ENCODE data around the gene AUTS2.
A peak's percentile ranks its signal among the peaks of the same experiment; 100 is the strongest.

AUTS2 gene

DNA sequence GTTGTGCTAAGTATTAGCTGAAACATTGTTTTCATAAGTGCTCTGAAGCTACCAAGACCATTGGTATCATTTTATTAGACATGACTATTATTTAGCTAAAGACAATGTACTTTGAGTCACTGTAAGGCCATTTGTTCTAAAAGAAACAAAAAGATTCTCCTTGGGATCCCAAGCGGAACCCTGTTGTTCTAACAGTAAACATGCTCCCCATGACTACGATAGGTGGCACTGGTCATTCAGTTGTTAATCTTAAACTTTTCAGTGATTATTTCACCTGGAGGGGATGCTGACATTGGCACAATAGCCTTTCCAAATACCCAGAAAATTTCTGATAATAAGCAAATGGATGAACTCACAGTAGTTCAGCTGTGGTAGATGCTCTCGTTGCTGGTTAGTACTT is 715.0 kb downstream of the AUTS2 start:
- DNase-seq (ENCODE audit: low spot score): no peak

DNA sequence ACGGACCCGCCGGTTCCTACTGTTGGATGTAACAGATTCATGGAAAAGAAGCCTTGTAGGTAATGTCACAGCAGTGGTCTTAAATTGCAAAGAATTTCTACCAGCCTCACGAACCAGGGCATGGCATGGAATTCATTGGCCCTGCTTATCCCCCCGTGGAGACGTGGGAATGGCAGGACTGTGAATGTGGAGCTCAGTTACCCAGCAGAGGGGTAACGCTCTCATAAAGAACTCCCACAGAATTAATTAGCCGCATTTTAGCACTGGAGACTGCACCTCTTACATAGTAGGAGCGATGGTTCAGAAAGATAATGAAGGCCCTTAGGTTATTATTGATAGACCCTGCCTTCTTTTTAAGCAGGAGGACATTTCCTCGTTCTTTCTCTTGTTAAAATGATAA is 715.4 kb downstream of the AUTS2 start:
- DNase-seq (ENCODE audit: low spot score): no peak

DNA sequence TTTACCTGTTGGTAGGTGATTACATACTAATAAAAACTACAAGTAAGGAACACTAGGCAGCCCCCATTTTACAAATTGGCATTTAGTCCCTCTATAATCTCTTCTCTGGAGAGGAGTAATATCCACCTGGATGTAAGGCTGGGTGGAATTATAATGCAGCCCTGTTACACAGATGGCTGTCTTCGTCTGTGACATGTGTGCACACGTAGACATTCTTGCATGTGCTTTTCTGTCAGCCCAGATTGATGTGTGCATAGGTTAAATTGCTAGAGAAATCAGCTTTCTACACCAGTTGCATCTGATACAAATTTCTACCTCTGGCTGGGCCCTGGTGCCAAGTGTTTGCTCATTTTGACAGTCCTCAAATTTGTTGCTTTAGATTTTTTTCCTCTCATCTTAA is 715.9 kb downstream of the AUTS2 start:
- DNase-seq (ENCODE audit: low spot score): no peak

DNA sequence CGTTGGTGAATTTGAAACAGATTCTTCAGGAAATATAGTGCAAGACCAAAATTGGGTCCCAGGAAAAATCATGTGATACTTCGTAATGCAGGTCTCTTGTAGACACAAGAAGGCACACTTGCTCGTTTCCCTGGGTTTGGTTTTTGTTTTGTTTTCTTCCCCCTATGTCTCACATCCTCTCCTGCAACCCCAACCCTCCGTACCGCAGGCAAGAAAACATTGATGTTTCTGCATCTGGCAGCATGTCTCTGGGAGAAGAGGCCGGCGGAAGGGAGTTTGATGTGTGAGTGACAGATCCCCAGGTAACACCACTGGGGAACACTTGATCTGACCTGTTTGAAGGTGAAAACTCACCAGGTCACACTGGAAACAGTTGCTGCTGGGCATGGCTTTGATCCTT is 718.5 kb downstream of the AUTS2 start:
- DNase-seq (ENCODE audit: low spot score): no peak

DNA sequence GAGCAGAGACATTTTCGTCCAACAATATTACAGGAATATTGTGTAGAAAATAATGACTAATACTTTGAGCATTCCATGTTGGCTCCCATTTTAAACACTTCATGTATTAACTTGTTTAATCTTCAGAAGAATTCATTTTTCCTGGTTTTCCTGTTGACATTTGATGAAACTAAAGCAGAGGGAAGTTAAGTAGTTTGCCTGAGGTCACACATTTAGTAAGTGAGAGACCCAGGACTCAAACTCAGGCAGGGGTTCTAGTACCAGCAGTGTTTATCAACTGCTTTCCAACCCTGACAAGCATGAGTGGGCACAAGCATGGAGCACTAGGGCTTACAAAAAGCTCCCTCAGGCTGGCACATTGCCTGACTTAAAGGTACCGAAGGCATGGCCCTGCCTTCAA is 719.1 kb downstream of the AUTS2 start:
- DNase-seq (ENCODE audit: low spot score): peak; percentile 15

DNA sequence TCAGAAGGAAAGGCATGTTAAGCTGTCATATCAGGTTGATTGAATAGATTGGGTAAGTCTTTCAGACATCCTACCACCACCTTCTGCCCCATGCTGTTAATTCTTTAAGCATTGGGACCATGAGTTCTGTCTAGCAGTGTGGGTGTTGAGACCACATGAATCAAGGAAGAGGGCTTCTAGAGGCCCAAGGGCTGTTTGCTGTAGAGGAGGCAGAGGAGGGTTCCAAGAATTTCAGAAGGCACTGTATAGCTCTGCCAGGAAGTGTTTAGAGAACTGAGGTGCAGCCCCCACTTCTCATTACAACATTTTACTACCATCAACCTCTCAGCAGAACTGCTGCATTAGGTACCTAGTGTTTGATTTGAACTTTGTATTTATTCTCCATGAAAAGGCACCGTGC is 720.2 kb downstream of the AUTS2 start:
- no peak for DNase-seq (ENCODE audit: low spot score)

DNA sequence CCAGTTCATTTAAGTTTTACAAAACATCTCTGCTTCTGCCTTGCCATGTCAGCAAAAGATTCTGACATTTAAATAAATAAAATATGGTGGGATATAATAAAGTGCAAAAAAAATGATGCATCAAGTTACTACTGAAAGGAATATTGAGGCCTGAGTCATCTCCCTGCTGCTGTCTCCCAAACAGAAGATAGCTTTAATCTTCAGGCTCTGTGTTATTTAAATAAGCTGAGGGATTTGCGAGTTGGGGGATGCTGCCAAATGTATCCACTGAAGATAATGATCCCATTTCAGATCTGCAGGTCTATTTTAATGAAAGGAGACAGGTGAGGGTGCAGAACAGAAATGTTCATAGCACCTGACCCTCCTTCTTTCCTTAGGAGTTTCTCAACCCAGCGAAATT is 720.8 kb downstream of the AUTS2 start:
- DNase-seq (ENCODE audit: low spot score): no peak

DNA sequence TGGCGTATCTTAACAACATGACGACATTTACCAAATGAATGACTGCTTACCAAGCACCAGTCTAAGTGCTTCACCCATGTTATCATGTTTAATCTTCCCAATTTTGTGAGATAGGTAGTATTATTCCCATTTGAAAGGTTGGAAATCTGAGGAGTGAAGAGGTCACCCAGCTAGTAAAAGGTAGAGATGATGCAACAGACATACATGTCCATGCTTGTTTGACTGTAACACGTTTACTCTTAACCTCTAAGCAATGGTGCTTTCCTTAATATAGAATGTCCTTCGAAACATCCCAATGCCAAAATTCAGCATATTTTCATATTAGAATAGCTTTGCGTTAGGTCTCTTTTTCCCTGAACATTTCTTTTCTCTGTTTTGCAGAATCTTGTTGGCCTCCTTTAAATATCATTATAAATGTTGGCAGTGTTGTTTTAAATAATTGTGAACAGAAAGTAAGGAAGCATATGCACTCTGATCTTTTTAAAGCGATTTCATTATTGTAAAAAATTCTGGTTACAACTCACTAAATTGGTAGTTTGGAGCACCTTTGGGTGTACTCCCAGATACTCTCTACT is 722.8 kb downstream of the AUTS2 start:
- no peak for DNase-seq (ENCODE audit: low spot score)

DNA sequence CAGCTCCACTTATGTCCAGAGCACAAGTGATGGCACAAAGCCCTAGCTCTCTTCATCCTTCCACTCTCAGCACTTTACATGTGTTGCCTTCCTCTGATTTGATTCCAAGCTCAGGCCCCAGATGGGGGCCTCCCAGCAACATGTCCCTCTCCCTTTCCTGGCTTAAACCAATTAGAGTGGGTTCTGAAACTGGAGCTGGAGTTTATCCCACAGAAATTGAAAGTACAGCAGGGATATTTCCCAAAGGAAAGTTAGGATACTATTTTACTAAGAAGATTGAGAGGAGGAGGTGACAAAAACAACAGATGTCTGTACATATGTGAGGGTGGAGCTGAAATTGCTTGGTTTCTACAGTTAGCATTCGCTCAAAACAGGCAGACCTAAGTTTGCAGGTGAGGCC is 724.6 kb downstream of the AUTS2 start:
- no peak for DNase-seq (ENCODE audit: low spot score)

DNA sequence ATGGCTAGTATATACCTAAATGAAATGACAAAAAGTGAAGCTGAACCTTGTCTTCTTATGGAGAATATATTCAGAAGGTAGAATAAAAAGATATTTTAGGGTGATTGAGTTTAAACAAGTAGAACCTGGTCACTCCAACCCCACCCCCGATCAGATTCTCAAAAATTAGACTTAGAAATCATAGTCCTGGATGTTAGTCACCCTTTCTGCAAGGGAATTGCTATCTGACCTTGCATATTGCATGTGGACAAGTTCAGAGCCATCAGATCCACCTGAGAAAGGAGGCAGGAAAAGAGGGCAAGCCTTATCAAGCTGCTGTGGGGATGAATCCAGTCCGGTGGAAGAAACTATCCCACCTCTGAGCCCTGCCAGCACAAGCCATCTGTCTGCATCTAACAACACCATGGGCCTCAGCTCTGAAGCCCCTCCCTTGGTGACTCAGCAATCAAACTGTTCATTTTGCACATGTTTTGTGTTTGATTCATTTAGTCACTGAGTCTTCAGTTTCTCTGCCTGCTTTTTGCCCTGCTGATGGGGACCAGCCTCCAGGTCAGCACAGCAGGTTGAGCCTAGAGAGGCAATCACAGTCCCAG is 727.3 kb downstream of the AUTS2 start:
- DNase-seq (ENCODE audit: low spot score): peak; percentile 84

DNA sequence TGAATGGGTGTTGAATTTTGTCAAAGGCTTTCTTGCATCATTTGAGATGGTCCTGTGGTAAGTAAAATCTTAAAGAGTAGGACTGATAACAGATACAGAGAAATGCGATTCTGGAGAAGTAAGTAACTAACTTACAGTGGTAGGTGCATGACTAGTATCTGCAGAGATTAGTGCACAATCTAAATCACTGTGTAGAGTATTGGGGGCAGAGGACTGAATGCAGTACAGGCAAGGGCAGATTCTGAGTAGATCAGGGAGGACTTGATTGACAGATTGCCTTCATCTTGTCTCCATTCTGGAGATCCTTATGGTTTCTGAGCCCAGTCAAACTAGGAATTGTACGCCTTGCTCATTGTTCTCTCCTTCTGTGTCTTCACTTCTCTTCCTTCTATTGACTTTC is 736.0 kb downstream of the AUTS2 start:
- no peak for DNase-seq (ENCODE audit: low spot score)

DNA sequence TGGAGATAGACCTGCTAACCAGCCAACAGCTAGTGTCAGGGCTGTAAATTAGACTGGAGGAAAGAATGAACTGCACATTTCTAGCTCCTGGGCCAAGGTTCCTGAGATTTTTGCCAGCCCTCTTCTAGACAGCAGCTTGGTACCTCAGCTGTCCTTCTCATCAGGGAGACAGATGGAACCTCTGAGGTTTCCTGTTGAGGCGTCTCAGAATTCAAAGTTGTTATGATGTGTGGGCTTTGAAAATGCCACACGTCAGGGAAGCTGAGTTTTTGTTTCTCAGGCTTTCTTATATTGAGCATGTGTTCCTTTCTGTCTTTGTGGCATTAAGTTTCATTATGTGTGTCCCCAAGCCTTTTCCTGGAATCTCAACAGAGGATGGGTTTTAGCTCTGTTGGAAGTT is 736.6 kb downstream of the AUTS2 start:
- DNase-seq (ENCODE audit: low spot score): no peak

DNA sequence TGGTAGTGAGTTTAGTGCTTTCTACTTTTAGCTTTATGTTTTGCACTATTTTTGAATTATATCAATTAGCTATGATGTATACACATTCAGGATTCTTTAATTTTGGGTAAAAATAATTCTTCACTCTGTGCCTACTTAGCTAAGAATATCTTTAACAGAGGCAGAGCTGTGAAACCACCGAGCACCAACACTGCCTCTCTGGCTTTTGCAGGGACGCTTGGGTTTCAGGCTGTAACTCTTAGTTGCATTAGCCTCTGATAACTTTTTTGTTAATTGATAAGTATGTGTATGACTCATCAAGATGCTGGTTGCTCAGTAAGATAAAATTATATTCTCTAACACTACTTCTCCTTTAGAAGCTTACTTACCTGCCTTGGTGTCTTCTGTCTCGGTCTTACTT is 738.3 kb downstream of the AUTS2 start:
- no peak for DNase-seq (ENCODE audit: low spot score)

DNA sequence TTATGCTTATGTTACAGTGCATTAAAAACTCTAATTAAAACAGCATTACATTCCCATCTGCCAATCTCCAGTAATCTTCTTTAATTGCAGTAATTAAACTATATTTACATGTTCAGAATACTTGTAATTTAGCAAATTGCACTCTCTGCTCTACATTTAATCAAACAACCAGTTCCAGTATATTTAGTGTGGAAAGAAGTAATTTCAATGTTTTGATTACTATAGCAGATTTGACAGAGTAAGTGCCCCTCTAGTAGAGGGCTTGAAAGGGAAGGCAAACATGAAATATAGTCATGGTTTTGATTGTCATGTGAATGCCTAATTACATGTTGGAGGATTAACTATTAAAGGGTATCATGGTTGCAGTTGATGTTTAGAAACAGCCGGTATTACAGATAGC is 739.7 kb downstream of the AUTS2 start:
- no peak for DNase-seq (ENCODE audit: low spot score)

DNA sequence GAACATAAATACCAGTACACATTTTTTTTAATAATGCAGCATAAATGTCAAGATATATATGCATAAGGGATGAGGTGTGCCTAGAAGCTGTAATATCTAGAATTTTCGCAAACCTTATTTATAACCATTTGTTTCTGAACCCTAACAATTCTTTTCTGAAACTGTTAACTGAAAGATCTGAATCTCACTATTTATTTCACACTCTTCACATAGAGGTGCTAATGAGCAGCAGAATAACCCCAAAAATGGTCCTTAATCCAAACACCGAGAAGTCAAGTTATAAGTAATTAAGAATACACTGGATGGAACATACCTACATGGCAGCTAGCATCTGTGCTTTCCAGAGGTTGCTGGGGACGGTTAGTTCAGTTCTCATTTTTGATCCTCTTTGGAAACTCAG is 742.0 kb downstream of the AUTS2 start:
- DNase-seq (ENCODE audit: low spot score): no peak

DNA sequence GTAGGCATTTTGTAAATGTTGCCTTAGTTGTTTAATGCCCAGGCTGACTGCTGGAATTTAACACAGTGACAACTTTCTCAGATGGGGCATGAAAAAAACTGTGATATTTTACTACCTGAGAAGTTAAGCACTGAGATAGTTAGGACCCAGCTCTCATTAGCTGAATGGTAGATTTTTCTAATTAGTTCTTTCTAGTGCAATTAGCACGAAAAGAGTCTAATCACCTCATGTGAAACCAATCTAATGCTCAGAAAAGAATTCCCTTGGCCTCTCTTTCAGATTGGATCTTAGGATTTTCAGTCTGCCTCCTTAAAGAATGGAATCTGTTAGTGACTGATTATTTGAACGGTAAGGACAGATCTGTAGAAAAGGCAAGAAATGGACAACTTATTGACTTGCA is 743.2 kb downstream of the AUTS2 start:
- no peak for DNase-seq (ENCODE audit: low spot score)

DNA sequence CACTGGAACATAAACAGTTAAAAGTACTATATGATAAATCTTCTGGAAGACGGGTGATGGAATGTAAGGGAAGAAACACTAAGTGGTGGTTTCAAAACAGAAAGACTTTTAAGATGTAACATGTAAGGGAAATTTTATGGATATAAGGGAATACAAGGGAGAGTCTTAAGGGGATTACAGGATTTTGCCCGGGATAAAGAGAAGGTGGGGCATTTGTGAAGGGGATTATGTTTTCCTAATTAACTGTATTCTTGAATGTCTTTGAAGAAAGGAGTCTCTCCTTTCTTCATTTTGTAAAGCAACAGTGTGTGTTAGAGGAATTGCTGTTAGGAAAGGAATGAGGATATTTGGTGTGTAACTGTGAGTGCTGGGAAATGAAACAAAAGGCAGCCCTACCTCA is 745.2 kb downstream of the AUTS2 start:
- no peak for DNase-seq (ENCODE audit: low spot score)

DNA sequence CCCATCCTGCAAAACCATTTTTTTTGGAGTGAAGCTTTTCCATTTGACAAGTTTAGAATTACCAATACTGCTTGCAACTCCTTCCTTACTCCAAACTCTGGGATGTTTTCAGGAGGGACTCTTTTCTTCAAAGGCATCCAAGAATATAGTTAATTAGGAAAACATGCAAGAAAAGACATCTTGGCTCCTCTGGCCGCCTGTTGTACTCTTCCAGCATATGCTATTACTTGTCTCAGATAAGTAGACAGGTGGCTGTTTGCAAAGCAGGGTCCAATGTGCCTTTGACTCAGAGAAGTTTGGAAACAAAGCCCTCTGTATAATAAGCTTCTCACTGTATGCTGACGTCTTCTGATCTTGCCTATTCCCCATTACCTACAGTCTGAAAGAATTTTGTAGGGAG is 746.5 kb downstream of the AUTS2 start:
- DNase-seq (ENCODE audit: low spot score): no peak

DNA sequence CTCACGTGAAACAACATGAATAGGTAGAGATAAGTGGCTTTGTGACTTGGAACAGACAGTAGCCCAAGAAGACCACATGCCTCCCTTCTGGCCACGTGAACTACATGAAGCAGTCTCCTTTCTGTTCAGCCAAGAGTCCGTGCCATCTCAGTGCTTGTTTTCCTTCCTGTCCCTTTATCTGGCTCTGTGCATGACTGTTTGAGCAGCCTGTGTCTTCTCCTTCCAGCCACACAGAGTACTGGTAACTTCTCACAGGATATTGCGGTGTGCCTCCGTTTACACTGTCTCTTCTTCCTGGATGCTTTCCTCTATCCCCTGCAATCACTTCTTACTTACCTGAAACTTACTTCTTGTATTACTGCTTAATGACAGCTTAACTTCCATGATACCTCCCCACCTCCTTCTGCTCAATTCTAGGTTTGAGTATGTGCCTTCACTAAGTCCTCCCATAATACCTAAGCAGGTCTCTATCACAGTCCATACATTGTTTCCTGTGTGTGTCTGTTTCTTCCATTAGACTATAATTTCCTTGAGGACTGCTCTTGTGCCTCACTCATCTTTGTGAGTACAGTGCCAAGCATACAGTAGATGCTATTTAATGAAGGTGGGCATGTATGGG is 748.7 kb downstream of the AUTS2 start:
- DNase-seq (ENCODE audit: low spot score): no peak

DNA sequence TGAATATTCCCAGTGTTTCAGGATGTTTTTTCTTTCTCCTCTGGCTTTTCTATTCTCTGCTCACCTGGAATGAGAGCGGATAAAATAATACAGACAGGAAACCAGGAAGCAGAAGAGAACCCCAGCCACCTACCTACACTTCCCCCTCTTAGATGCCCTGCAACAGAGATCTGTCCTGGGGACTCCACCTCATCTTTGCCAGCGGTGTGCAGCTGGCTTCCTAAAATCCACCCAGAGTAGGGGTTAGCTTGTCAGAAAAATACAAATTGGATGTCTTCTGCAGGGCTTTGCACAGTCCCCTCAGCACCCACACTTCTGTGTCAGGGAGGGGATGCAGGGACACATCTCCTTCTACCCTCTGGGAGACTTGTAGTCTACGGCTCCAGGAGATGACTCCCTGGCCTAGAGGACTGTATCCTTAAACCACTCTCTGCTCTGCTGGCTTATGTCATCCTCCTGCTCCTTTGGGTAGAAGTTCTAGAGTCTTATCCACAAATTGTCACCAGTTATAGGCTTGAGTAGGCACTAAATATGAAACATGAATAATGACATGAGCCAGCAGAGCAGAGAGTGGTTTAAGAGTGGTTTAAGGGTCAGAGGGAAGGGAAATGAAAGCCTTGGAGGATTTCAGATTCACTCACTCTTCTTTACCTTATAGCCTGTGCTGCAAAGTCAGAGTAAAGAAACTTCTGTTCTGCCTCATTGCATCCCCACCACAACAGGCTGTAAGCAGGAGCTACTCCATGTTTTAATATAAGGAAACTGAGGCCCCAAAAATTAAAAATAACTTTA is 749.4 kb downstream of the AUTS2 start:
- DNase-seq (ENCODE audit: low spot score): no peak

DNA sequence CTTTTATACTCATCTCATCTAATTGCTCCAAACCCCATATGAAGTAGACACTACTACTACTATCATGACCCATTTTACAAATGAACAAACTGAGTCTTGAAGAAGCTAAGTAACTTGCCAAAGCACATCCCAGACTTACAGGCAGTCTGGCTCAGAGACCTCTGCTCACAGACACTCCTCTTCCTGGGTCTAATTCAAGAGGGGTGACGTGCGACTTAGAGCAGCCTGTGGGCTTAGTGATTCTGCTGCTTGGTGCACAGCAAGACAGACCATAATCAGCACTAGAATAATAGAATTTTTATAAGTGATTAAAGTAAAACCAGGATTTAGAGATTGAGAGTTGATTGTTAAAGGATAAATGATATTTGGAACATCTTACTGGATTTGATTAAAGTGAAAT is 750.8 kb downstream of the AUTS2 start:
- DNase-seq (ENCODE audit: low spot score): no peak

DNA sequence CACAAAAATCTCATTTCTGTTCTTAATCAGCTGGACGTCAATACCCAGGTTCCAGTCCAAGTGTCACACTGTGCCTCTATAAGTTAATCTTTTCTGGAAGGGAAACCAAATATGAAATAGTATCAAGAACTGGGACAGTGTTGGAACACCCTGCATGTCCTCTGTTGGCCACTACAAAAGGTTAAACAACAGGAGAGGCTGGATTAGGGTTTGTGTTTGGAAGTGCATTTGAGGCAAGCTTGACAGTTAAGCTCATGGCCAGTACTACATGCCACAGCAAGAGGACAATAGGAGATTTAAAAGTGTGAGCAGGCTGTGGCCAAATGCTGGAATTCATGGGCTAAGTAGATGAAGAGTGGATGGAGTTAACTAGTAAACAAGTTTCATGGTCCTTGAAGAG is 751.5 kb downstream of the AUTS2 start:
- no peak for DNase-seq (ENCODE audit: low spot score)

DNA sequence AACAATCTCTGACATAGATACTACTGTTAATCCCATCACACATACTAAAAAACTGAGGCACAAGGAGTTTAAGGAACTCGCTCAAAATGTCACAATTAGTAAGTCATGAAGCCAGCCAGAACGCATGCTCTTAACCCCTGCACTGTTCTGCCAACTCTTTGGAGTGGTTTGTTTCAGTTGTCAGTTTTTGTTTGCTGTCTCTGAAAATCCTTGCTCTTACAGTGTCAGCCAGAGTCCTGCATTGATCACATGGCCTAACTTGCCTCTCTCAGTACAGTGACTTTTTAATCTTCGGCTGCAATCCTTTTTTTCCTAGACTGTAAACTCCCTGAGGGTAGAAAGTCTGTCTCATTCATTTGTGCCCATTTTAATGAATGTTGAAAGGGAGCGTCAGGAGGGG is 753.8 kb downstream of the AUTS2 start:
- no peak for DNase-seq (ENCODE audit: low spot score)
